HEK293 (cell line): ENCODE measurements around the gene ABLIM2.
A peak's percentile ranks its signal among the peaks of the same experiment; 100 is the strongest.

ENCODE experiments used
- CTCF ChIA-PET: fragments of 350-600 bp; formaldehyde crosslinking; extraction: SDS; loops from one replicate; lab custom pipeline; 2021; ENCODE audit warnings: antibody characterized with exemption; lab: Yijun Ruan, JAX
- POLR2A ChIA-PET: fragments of 300-600 bp; formaldehyde crosslinking; extraction: SDS; loops from one replicate; lab custom pipeline; 2020; ENCODE audit warnings: antibody characterized with exemption, inconsistent platforms; lab: Yijun Ruan, JAX
- H3K27ac ChIP-seq: fragments of 200-500 bp; sonication (Bioruptor generic); 2 replicates; pipeline ENCODE4 v1.5.1; 2014; ENCODE audit warnings: low read depth, low read length, control low read depth, inconsistent platforms; ENCODE audit errors: extremely low read depth
- H3K36me3 ChIP-seq, 2 experiments: fragments of 200-500 bp in 1 of 2; sonication (Bioruptor generic) in 1 of 2; 1 replicate in 1 of 2; 2 replicates in 1 of 2; pipeline ENCODE4 v1.5.1; 2014 to 2017; ENCODE audit warnings: inconsistent platforms in 2 of 2, low read length in 2 of 2; ENCODE audit not compliant: control insufficient read depth in 2 of 2, insufficient read depth in 1 of 2
- H3K4me1 ChIP-seq: fragments of 200-500 bp; sonication (Bioruptor generic); 2 replicates; pipeline ENCODE4 v1.5.1; 2014; ENCODE audit warnings: mild to moderate bottlenecking, low read length, inconsistent platforms; ENCODE audit not compliant: control insufficient read depth, insufficient read depth
- H3K4me3 ChIP-seq: 2 replicates; pipeline ENCODE4 v1.5.1; 2011; ENCODE audit warnings: low read depth, mild to moderate bottlenecking, control low read depth, low read length, moderate library complexity
- H3K9me3 ChIP-seq: fragments of 200-500 bp; sonication (Bioruptor generic); 2 replicates; pipeline ENCODE4 v1.5.1; 2014; ENCODE audit warnings: low read depth, low read length, inconsistent platforms; ENCODE audit not compliant: control insufficient read depth, insufficient read depth
- HOXC10 ChIP-seq: sonication (generic); formaldehyde crosslinking; IDR thresholded peaks from 2 replicates; pipeline ENCODE4 v1.8.1; 2023; ENCODE audit warnings: mild to moderate bottlenecking, missing genetic modification reagents
- MYNN ChIP-seq: fragments of 450-650 bp; formaldehyde crosslinking; IDR thresholded peaks from 2 replicates; pipeline ENCODE4 v1.5.1; 2016; ENCODE audit warnings: missing biosample characterization, missing genetic modification characterization, borderline replicate concordance
- ZBTB17 ChIP-seq: fragments of 450-650 bp; formaldehyde crosslinking; IDR thresholded peaks from 2 replicates; pipeline ENCODE4 v1.5.1; 2016; ENCODE audit warnings: missing biosample characterization, missing genetic modification characterization
- ZFHX2 ChIP-seq: fragments of 450-650 bp; formaldehyde crosslinking; conservative IDR thresholded peaks from 2 replicates; pipeline ENCODE4 v1.5.1; 2016; ENCODE audit warnings: missing biosample characterization, missing genetic modification characterization
- ZNF114 ChIP-seq: fragments of 450-650 bp; formaldehyde crosslinking; IDR thresholded peaks from 2 replicates; pipeline ENCODE4 v1.5.0; 2017; ENCODE audit warnings: missing biosample characterization, missing genetic modification characterization
- ZNF16 ChIP-seq: fragments of 450-650 bp; formaldehyde crosslinking; IDR thresholded peaks from 2 replicates; pipeline ENCODE4 v1.5.1; 2016; ENCODE audit warnings: low read depth, missing biosample characterization, missing genetic modification characterization
- ZNF184 ChIP-seq: fragments of 450-650 bp; IDR thresholded peaks from 2 replicates; pipeline ENCODE4 v1.5.1; 2018; ENCODE audit warnings: missing biosample characterization, mild to moderate bottlenecking, missing genetic modification characterization
- ZNF248 ChIP-seq: fragments of 450-650 bp; formaldehyde crosslinking; IDR thresholded peaks from 2 replicates; pipeline ENCODE4 v1.5.1; 2017; ENCODE audit warnings: missing biosample characterization, missing genetic modification characterization
- ZNF292 ChIP-seq: fragments of 450-650 bp; formaldehyde crosslinking; IDR thresholded peaks from 2 replicates; pipeline ENCODE4 v1.5.1; 2016; ENCODE audit warnings: low read depth, missing biosample characterization, missing genetic modification characterization, borderline replicate concordance
- ZNF394 ChIP-seq: fragments of 450-650 bp; formaldehyde crosslinking; IDR thresholded peaks from 2 replicates; pipeline ENCODE4 v1.5.1; 2016; ENCODE audit warnings: missing biosample characterization, missing genetic modification characterization, mild to moderate bottlenecking, moderate library complexity, borderline replicate concordance
- ZNF426 ChIP-seq: fragments of 450-650 bp; formaldehyde crosslinking; IDR thresholded peaks from 2 replicates; pipeline ENCODE4 v1.5.1; 2017; ENCODE audit warnings: missing biosample characterization, missing genetic modification characterization, mild to moderate bottlenecking, inconsistent platforms, moderate library complexity
- ZNF488 ChIP-seq: fragments of 450-650 bp; formaldehyde crosslinking; IDR thresholded peaks from 2 replicates; pipeline ENCODE4 v1.5.1; 2016; ENCODE audit warnings: missing biosample characterization, missing genetic modification characterization
- ZNF548 ChIP-seq: fragments of 450-650 bp; formaldehyde crosslinking; IDR thresholded peaks from 2 replicates; pipeline ENCODE4 v1.5.1; 2016; ENCODE audit warnings: missing biosample characterization, missing genetic modification characterization
- ZNF549 ChIP-seq: fragments of 450-650 bp; IDR thresholded peaks from 2 replicates; pipeline ENCODE4 v1.5.1; 2018; ENCODE audit warnings: missing biosample characterization, missing genetic modification characterization, mild to moderate bottlenecking, inconsistent platforms, moderate library complexity
- ZNF560 ChIP-seq: fragments of 450-650 bp; formaldehyde crosslinking; IDR thresholded peaks from 2 replicates; pipeline ENCODE4 v1.5.1; 2017; ENCODE audit warnings: missing biosample characterization, missing genetic modification characterization, borderline replicate concordance
- ZNF747 ChIP-seq: fragments of 450-650 bp; formaldehyde crosslinking; IDR thresholded peaks from 2 replicates; pipeline ENCODE4 v1.5.1; 2016; ENCODE audit warnings: missing biosample characterization, missing genetic modification characterization

The ABLIM2 gene

GRCh38 chr4:8006471-8006870, 152.1 kb downstream of the ABLIM2 start:
- TF ChIP-seq ZFHX2 (tag by site-specific recombination) (0 out of 2 replicates have a peak, but pooled peaks have one; percentile 17), ZNF248 (no peak)
- no peaks in the 10 kb centered on the region for H3K36me3 ChIP-seq
- H3K9me3 ChIP-seq: no peaks in the 10 kb centered on the region
- CTCF ChIA-PET: no interaction called here
- H3K4me3 ChIP-seq: no peak overlapping the region
- H3K27ac ChIP-seq: no peak overlapping the region
- POLR2A ChIA-PET: no interaction called here
- H3K4me1 ChIP-seq: no peaks in the 10 kb centered on the region

- Histone ChIP-seq H3K4me1 (no peaks in the 10 kb centered on the region), H3K27ac (no peak overlapping the region), H3K36me3 (no peaks in the 10 kb centered on the region), H3K4me3 (no peak overlapping the region), H3K9me3 (no peaks in the 10 kb centered on the region)
- TF ChIP-seq ZNF16 (tag by site-specific recombination): no peak
- TF ChIP-seq ZNF114 (tag by site-specific recombination): no peak
- TF ChIP-seq ZNF184: no peak
- no peak for TF ChIP-seq ZNF426 (tag by site-specific recombination)
- no peak for TF ChIP-seq HOXC10 (CRISPR knock-in tag)
- TF ChIP-seq ZBTB17 (tag by site-specific recombination): no peak
- TF ChIP-seq ZNF488 (tag by site-specific recombination): no peak
- ChIA-PET CTCF (no interaction called here), POLR2A (no interaction called here)
Measured at GRCh38 chr4:8005814-8006215, 152.8 kb downstream of the ABLIM2 start.

GRCh38 chr4:8005033-8005808, 153.4 kb downstream of the ABLIM2 start:
- ChIA-PET POLR2A (no interaction called here), CTCF (no interaction called here)
- Histone ChIP-seq H3K4me3 (no peak overlapping the region), H3K4me1 (no peaks in the 10 kb centered on the region), H3K9me3 (no peaks in the 10 kb centered on the region), H3K27ac (no peak overlapping the region), H3K36me3 (no peaks in the 10 kb centered on the region)
- TF ChIP-seq ZNF394 (tag by site-specific recombination): no peak
- TF ChIP-seq ZNF292: no peak
- no peak for TF ChIP-seq MYNN (tag by site-specific recombination)
- no peak for TF ChIP-seq ZNF549

- CTCF ChIA-PET: no interaction called here
- H3K36me3 ChIP-seq: no peaks in the 10 kb centered on the region
- TF ChIP-seq ZNF548 (tag by site-specific recombination): no peak
- no peak for TF ChIP-seq ZNF747 (tag by site-specific recombination)
- TF ChIP-seq ZNF560: no peak
- no peaks in the 10 kb centered on the region for H3K9me3 ChIP-seq
- POLR2A ChIA-PET: no interaction called here
- H3K4me1 ChIP-seq: no peaks in the 10 kb centered on the region
- H3K4me3 ChIP-seq: no peak overlapping the region
- no peak overlapping the region for H3K27ac ChIP-seq
Measured at GRCh38 chr4:8004066-8004465, 154.5 kb downstream of the ABLIM2 start.
